ENCODE results near the gene OVAAL.
A peak's percentile ranks its signal among the peaks of the same experiment; 100 is the strongest.

The OVAAL gene

DNA sequence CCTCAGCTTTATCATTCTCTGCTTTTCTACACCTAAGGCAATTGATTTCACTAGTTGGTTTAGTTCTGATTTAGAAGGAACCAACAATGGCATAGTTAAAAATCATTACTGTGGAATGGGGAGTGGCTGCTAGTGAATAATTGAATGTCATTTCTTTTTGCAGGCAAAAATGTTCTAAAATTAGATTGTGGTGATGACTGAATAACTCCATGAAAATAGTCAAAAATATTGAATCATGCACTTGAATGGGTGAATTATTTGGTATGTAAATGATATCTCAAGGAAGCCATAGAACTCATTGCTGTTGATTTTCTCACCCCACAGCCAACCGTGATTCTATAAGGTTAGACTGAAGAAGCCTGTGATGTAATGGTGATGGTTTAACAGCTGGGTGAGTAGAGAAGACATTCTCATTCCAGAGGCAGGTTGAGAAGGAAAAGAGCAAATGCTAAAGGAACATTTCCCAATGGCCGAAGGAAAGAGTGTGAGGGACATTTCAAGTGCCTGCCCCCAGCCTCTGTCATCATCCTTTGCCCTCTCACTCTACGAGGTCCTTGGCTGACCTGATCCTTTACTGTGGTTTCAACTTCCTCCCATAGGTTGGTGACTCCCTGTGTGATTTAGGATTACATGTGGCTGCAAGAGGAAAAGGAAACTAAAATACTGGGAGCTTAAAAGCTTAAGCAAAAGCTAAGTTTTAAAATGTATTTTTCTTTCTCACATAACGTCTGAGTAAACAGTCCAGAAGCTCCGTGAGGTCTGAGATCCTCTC lies 12.5 kb downstream of the OVAAL start:
- no peak for DNase-seq

DNA sequence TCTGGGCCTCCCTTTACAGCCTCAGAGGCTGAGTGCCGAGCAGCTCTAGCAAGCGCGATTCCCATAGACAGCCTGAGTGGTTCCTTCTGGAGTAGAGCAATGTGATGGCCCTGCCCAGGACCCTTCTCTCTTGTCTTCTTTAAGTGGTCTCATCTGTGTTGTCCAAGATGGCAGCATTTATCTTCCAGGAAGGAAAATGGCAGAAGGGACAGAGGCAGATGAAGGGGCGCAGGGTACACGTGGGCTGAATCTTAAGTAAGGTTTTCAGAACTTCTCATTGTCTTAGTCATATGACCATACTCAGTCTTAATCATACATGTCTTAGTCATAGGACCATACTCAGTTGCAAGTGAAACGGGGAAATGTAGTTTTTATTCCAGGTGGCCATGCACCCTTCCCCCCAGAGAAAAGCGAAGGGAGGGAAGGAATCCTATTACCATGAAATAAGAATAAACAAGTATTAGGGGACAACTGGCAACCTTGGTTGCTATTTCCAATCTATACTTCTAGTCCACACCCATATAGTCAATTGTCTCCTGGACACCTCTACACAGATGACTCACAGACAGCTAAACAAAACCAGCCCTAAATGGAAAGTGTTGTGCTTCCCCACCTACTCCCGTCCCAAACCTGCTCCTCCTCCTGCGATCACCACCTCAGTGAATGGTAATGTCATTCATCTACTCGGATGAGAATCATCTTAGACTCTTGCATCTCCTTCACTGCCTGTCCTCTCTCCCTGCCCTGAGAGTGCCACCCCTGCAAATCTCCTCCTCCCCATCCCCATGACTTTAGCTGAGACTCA lies 13.3 kb downstream of the OVAAL start:
- peak; percentile 67 for DNase-seq

DNA sequence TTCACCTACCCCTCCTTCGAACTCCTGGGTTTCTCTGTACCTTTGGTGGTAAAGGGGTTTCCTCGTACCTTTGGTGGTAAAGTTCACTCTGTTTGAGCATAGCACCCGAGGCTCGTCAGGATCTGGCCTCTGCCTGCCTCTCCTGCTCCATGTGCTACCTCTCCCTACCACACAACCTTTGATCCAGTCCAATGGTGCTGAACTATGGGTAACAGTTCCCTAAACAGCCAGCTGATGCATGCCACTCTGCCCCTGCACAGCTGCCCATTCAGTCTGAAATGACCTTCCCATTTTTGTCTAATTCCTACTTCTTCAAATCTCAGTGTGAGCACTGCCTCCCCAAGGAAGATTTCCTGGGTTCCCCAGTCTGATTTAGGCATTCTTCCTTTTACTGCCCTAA lies 14.0 kb downstream of the OVAAL start:
- no peak for DNase-seq

DNA sequence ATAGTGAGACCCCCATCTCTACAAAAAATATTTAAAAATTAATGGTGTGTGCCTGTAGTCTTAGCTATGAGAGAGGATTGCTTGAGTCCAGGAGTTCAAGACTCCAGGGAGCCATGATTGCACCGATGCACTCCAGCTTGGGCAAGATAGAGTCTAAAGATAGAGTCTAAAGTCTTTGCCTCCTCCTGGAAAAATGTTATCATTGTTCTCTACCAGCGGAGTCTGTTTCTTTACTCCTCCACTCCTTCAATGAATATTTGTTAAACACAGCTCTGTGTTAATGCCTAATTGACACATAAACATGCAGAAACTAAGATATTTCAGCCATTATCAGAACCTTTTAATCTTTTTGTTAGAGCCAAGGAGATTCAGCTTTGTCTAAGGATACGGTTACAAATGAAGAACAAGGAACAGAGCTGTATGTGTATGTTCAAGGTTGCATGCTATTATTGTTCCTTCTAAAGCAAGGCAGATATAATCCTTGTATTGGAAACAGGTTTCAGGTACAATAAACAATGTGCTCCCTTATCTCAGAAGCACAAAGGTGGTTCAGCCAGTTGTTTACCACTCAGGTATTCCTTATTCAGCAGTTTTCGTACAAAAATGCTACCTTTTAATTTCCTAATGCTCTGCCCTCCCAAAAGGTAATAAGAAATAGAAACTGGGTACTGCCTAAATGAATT lies 15.4 kb downstream of the OVAAL start:
- DNase-seq, result no peak

DNA sequence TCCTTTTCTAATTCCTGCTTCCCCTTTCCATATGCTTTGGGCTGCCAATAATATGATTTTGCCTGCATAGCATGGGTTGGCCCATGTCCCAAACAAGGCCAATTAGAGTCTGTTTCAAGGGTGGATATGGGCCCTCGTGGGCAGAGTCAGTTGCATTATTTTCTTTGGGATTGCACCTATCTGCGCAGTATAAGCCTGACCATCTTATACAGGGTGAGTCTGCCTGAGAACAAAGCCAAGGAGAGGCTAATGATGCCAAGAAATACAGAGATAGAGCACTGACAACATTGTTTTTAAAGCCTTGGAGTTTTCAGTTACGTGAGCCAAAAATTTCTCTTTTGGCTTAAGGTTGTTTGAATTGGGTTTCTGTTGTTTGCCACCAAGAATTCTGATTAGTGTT lies 18.6 kb downstream of the OVAAL start:
- no peak for DNase-seq

DNA sequence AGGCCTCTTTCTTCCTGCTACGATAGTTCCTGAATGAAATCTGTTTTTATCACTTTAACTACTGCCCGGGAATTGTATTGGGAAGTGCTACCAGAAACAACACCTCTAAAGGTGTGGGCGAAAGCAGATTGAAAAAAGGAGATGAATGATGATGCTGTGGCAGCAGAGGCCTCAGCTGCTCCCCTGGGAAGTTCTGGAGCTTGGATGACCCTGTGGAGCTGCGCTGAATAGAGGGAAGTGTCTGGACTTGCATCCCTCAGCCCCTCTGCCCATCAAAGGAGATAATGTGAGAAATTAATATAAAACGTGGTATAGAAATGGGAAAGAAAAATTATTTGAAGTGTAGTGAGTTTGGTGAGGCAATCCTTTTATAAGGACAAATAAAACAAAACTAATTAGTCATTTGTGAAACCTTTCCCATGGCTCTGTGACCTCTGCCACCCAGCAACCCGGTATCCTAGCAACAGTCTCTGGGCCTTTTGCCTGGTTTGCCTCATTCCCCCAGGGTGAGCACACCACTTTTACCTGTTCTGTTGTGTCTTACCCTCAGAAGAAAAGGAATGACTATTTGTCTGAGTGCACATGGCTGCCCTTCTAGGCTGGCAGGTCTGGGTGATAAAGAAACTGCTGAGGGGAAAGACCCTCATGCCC lies 21.3 kb downstream of the OVAAL start:
- DNase-seq, result no peak

DNA sequence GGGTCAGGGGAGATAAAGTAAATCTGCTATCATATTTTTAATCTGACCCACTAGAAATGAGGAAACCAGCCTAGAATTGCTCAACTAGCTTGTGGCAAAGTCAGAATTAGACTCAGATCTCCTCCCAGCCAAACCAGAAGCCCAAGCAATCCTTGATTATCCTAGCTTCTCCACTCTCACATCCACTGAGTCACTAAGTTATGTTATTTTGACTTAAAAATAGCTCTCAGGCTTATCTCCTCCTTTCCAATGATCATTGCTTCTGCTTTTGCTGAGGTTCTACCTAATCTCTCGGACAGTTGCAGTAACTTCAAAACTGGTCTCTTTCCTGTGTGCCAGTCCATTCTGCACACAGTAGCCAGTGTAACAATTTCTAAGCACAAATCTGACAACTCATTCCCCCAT lies 22.9 kb downstream of the OVAAL start:
- DNase-seq, result no peak

DNA sequence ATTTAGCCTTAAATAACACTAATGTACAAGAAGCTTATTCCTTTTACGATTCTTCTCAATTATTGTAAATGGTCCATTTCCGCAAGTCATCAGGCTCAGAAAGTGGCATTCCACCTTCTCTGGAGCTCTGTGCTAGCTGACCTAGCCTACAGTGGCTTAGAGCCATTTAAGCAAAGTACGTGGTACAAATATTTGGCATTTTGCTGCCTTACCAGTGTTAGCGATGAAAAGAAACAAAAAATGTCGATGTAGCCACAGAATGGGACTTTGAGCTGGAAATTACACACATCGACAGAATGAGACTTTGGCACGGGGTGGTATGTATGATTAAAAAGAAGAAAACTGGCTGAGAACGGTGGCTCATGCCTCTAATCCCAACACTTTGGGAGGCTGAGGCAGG lies 26.1 kb downstream of the OVAAL start:
- no peak for DNase-seq

DNA sequence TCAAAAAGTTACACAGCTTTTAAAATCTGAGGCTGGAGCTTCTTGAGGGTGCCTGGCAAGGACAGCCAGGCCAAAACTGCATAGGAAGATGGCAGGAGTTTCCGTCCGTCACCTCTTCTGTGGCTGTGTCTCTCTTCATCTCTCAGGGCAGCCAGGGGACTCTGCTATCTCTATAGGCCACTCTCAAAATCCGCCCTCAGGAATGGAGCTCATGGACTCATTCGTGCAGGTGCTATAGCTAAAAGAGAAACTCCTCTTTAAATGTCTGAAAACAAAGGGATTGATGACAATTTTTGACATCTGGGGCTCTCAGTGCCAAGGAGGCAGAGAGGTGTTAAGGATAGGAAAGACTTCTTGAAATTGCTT lies 27.2 kb downstream of the OVAAL start:
- no peak for DNase-seq

DNA sequence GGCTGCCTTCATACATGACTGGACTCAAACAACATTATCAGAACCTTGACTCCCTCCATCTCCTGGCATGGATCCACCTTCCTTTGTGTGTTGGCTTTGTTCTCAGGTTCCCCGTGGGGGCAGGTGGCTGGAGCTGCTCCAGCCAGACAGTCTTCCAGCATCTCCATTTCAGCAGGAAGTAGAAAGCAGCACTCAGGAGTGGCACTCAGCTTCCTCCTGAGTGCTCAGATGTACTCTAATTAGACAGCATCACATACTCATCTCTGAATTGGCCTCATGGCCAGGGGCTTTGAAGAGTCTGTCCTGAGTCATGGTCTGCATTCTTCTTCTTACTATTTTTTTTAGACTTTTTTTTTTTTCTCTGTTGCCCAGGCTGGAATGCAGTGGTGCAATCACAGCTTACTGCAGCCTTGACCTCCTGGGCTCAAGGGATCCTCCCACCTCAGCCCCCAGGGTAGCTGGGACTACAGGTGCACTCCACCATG lies 27.9 kb downstream of the OVAAL start:
- DNase-seq, result peak; percentile 22

DNA sequence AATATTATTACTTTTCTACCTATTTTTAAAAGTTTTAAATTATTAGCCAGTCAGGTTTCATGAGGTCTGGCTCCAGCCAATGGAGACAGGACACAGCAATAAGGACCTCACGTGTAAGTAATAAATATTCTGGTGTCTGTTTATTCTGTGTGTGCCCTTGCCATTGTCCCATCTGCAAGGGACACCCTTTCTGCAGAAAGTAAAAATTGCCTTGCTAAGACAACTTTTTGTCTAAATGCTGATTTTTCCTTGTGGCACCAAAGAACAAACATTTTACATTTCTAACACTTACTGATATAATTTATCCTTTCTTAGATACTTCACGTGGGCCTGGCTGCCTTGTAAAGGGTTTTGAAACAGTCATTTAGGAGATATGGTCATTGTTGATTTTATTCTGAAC lies 29.4 kb downstream of the OVAAL start:
- DNase-seq, result no peak

DNA sequence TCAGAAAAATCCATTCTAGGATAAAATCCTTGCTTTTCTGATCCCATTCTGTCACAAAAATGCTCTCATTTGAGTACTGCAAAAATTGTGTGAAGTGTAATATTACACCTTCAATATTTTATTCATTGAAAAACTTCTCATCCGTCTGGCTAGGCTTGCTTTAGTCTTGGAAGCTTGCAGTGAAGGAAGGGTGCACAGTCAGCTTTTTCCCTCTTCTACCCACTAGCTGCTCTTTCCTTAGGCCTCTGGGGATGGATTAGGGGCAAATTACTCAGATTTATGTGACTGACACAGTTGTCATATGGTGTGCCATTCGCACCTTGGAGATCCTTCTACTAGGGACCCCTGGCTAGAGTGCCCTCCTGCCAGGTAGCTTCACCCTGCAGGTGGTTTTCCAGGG lies 32.1 kb downstream of the OVAAL start:
- no peak for DNase-seq

DNA sequence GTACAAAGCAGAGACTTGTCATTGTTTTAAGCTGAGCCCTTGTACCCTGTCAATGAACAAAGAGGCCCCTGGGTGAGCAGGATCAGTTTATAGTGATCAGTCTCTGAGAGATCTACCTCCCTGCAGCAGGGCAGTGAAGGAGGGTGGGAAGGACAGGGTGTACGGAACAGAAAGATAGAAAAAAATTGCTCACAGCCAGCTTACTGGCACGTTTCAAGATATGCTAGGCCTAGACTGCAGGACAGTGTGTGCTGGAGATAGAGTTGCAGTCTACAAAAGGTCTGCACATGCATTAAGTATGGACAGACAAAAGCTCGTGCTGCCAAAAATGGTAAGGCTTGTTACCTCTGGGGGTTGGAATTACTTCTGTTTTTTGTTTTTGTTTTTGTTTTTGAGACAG lies 34.6 kb downstream of the OVAAL start:
- no peak for DNase-seq

DNA sequence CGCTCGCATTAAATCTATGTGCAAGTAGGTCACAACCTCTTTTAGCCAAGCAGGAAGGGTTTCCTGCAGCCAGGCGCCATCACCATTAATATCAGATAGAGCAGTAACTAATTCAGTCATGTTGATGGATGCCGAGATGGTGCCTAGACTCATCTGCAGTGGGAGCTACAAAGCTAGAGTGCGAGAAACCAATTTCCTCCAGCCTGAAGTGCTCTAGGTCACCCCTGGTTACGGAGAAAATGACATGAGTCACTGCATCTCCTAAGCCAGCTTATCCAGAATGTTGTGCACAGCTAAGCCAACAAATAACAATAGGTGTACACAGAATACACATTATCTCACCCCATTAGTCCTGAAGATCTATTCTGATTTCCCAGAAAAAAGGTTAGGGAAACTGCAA lies 36.0 kb downstream of the OVAAL start:
- no peak for DNase-seq

DNA sequence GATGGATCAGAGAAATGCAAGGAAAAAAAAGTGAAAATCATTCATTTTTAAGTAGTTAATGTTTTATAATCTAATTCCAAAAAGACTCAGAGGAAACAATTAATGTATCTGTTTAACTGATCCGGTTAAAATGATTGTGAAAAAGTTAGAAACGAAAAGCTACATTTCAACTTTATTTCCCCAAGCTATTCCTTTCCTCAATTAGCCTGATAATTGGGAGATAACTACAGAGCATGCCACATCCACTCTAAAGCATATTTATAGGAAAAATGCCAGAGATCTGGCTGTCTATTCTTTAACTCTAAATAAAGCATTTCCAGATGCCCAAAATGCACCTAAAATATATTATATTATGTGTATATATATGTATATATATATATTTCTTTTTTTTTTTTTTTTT lies 37.2 kb downstream of the OVAAL start:
- no peak for DNase-seq

DNA sequence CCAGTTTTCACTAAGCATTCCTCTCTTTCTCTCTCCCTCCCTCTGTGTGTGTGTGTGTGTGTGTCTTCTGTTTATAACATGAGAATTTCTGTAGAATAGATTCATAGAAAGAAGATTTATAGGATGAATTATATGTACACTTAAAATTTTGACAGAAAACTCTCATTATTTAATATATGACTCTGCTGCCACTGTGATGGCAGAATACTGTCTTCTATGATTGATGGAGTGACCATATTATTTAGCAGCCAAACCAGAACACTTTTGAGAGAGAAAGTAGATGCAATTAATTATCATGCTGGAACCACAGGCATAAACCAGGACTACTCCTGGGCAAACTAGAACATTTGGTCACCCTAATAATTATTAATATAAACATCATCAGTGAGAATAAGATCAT lies 38.8 kb downstream of the OVAAL start:
- no peak for DNase-seq

DNA sequence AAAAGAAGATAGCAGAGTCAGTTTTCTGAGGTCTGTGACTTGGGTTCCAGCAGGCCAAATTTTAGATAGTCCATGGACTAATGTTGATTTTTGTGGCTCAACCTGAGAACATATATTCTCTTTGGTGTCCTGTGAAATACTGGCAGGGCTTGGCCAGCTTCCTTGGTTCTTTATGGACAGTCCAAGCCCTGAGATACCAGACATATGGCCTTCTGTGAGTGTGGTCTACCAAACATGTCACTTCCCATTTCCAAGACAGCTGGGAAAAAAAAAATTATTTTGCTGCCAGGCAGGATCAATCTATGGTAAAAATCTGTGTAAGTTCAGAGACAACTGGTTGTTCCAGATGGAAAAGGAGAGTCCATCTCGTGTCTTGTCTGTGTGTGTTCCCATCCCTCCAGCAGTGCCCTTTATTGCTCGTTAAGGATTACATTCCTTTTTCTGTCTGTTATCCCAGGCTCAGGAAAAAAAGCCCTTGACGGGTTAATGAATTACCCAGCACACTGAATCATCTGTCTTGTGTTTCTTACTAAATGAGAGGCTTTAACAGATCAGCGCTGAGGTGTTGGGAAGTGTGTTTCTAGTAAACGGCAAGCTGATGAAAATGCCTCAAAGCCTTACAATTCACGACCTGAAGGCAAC lies 39.7 kb downstream of the OVAAL start:
- no peak for DNase-seq

DNA sequence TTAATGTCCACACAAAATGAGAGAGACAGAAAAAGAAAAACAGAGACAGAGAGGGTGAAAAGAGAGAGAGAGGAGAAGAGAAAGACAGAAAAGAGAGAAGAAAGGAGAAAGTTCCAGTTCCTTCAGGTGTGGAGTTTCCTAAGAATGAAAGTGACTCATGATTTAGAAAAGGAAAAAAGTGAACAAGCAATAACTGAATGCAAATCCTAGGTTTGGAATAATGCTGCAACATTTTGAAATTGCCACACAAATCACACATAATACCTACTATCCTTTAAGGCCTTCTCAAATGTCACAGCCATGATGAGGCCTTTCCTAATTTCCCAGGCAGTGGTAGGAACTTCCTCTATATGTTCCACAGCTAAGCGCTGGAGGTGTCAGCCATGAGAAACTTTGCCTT lies 41.6 kb downstream of the OVAAL start:
- DNase-seq, result no peak

DNA sequence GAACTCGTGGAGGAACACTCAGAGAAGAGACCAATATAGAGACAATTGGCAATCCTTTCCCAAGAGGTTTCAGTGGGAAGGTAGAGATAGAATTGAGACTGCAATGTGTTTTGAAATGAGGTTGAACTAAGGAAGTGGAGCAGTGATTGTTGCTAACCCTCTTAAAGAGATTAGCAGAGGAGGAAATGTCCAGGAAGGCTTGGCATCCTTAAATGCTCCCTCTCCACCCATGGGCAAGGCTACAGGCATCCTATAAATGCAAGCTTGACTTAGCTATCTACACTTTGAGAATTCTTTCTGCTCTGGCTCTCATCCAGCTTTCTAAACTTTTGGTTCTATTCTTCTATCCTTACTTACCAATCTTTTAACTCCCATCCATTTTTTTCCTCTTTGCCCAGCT lies 42.7 kb downstream of the OVAAL start:
- no peak for DNase-seq

DNA sequence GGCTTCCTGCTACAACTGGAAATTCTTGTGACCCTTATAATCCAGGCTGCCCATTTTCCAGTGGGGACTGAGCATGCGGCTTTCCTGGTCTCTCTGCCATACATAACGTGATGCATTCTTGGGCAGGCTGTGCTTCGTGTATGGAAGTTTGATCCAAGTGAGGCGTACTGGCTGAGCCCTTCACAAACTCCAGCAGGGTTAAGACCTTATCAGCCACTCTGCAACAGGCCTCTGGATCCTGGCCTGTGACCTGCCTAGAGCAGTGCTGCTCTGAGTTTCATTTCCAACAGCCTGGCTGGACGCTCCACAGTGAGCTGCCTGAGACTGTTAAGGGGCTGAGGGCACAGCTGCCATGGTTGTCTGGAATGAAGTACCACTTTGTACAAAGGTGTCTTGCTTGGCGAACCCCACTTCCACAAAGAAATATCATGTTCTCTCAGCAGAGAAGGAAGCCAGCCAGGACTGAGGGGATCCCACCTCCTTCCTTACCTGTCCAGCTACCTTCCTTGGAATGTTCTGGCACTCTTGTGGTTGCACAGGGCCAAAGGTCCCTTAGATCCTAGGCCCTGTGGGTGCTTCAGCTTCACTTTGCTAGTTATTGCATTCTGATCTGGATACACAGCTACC lies 44.6 kb downstream of the OVAAL start:
- no peak for DNase-seq

DNA sequence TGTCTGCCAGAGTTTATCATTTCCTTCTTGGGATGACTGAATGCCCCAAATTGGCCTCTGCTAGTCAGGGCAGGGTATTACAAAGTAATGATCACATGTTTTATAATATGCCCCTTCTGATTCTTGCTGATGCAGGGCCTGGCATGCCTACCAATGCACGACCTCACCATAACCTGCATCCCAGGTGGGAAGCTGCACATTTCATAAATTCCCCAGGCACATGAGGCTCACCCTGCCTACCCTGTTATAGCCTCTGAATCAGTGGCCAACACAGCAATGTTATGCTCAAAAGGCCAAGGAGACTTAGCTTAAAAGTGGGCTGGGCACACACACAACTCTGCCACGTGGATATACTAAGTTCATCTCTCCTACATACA lies 45.1 kb downstream of the OVAAL start:
- DNase-seq, result no peak

DNA sequence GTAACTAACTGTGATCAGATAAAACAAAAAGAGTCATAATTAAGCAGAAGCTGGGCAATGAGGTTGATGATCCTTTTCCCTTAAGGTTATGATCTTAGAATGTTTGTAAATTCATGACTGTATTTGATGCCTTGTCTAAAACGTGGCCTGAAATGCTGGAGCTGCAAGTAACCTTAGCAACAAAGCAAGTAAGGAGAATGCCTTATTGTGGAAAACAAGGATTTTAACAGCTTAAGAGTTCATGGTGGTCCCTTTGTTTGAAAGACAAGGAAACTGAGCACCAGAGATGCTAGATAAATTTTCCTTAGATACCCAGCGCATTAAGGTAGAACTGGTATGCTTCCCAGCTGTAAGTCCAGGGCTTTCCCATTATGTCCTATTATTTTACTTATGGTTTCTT lies 47.4 kb downstream of the OVAAL start:
- DNase-seq, result no peak

All from activated CD4-positive, alpha-beta T cell treated with anti-CD3 and anti-CD28 coated beads, Interleukin-2, Interleukin-6, amounts not matched to agents 100 ng/mL and 50 ng/mL, durations not matched to agents 16 hours and 8 hours (primary cell).